Body of pancreas (tissue), 4 donors: ENCODE measurements around the gene GFY. TPM values are rescaled to one million over a fixed set of nuclear protein-coding genes. Genes with fewer than 3 reads are reported as not detected.

ENCODE experiments used
- ATAC-seq: fragments of 150-250 bp; one replicate; pipeline ENCODE4 v1.9.1; 2016
- DNase-seq, 4 donors: peaks; one replicate each; pipeline ENCODE4 v3.0.0-alpha.2; 2019
- H3K27ac ChIP-seq, 4 donors: fragments of 200-600 bp; sonication (generic); 1 replicate in 3 of 4; 2 replicates in 1 of 4; pipeline versions ENCODE4 v1.5.1 to v1.6.1; 2016 to 2019; ENCODE audit warnings: mild to moderate bottlenecking in 1 of 4, mixed read lengths in 1 of 4, moderate library complexity in 1 of 4
- H3K27me3 ChIP-seq, 2 donors: fragments of 200-600 bp; sonication (generic); one replicate each; pipeline ENCODE4 v1.6.0; 2016; ENCODE audit warnings: mild to moderate bottlenecking in 1 of 2
- H3K36me3 ChIP-seq, 2 donors: fragments of 200-600 bp; sonication (generic); replicated peaks in 1 of 2; 2 replicates each; pipeline ENCODE4 v1.5.1; 2016; ENCODE audit warnings: low read depth in 2 of 2; ENCODE audit not compliant: insufficient read depth in 1 of 2
- H3K4me1 ChIP-seq: fragments of 200-600 bp; sonication (generic); one replicate; pipeline ENCODE4 v1.6.0; 2016
- H3K4me3 ChIP-seq, 2 donors: fragments of 200-600 bp; sonication (generic); 1 replicate in 1 of 2; 2 replicates in 1 of 2; pipeline ENCODE4 v1.5.1; 2016 to 2019
- H3K9me3 ChIP-seq, 3 donors: fragments of 200-600 bp; sonication (generic); 1 replicate in 2 of 3; 2 replicates in 1 of 3; pipeline ENCODE4 v1.5.1; 2016
- POLR2A ChIP-seq, 3 donors: fragments of 450-650 bp; IDR thresholded peaks; one replicate each; pipeline ENCODE4 v1.6.1; 2016; ENCODE audit warnings: antibody characterized with exemption in 3 of 3, mild to moderate bottlenecking in 2 of 3
- WGBS, 2 donors: methylation state at CpG; one replicate each; pipeline ENCODE4 v1.1.5; 2017; 5-methylcytosine and 5-hydroxymethylcytosine counted together
- intact Hi-C: fragments of 100-400 bp; cut with DNase I; formaldehyde crosslinking; loops from one replicate; pipeline ENCODE4 v1.15.1; 2023
- total RNA-seq, 2 donors: library from RNA; depleted of rRNA; stranded (reverse); fragments of >200 nt; gene quantifications; one replicate each; pipeline ENCODE4 v1.1.0, GENCODE V29; 2016
- TF ChIP-seq, protein P1 (sequence below), 7 experiments: fragments of 450-650 bp in 4 of 7; fragments of 200-600 bp in 3 of 7; sonication (generic) in 3 of 7; IDR thresholded peaks; one replicate each; pipeline ENCODE4 v1.5.1; 2016 to 2019; ENCODE audit warnings: antibody characterized with exemption in 7 of 7

The GFY gene
- total RNA-seq, 2 donors from 2014 or later, result not detected

DNA sequence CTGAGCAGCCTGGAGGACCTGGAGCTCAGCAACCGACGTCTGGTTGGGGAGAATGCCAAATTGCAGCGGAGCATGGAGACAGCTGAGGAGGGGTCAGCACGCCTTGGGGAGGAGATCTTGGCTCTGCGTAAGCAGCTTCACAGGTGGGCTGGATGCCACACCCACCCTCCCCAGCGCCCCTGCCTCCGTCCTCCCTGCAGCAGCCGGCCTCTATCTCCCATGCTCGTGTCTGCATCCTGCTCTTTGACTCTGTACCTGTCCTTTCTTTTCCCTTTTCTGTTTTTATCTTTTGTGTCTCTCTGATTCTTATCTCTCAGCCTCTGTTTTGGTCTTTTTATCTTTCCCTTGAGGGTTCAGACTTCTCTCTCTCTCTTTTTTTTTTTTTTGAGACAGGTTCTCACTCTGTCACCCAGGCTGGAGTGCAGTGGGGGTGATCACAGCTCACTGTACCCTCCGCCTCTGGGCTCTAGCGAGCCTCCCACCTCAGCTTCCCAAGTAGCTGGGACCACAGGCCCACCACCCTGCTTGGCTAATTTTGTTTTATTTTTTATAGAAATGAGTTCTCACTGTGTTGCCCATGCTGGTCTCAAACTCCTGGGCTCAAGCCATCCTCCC lies 27.1 kb upstream of the GFY start:
- no peak overlapping the region for H3K27ac ChIP-seq
- ATAC-seq, result no peak
- intact Hi-C loops, result no loop called here
- DNase-seq, result no peak
- no peaks in the 10 kb centered on the region for H3K36me3 ChIP-seq
- 78 to 84% methylated on average over 11 of the region's 11 CpGs for WGBS, 2 donors
- TF ChIP-seq, protein P1, sequence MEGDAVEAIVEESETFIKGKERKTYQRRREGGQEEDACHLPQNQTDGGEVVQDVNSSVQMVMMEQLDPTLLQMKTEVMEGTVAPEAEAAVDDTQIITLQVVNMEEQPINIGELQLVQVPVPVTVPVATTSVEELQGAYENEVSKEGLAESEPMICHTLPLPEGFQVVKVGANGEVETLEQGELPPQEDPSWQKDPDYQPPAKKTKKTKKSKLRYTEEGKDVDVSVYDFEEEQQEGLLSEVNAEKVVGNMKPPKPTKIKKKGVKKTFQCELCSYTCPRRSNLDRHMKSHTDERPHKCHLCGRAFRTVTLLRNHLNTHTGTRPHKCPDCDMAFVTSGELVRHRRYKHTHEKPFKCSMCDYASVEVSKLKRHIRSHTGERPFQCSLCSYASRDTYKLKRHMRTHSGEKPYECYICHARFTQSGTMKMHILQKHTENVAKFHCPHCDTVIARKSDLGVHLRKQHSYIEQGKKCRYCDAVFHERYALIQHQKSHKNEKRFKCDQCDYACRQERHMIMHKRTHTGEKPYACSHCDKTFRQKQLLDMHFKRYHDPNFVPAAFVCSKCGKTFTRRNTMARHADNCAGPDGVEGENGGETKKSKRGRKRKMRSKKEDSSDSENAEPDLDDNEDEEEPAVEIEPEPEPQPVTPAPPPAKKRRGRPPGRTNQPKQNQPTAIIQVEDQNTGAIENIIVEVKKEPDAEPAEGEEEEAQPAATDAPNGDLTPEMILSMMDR (IDR thresholded peaks at IDR 0.05), result no peak
- no peak for TF ChIP-seq POLR2A (IDR thresholded peaks at IDR 0.05)
- no peaks in the 10 kb centered on the region for H3K4me1 ChIP-seq
- no peaks in the 10 kb centered on the region for H3K9me3 ChIP-seq
- H3K27me3 ChIP-seq, result no peaks in the 10 kb centered on the region
- H3K4me3 ChIP-seq, result no peak overlapping the region

DNA sequence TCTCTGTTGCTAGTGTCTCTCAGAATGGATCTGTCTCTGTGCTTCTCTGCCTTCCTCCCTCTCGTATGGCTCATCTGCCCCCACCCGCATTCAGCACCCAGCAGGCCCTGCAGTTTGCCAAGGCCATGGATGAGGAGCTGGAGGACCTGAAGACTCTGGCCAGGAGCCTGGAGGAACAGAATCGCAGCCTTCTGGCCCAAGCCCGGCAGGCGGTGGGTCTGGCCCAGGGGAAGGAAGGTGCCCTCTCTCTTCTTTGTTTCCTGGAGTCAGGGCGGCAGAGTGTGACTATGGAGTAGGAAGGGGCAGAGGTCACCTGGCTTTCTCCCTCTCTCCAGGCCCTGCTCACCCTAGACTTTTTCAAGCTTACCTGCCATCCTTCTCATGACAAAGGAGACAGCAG lies 26.3 kb upstream of the GFY start:
- TF ChIP-seq, protein P1 (IDR thresholded peaks at IDR 0.05), result no peak
- no peak for TF ChIP-seq POLR2A (IDR thresholded peaks at IDR 0.05)
- intact Hi-C loops, result no loop called here
- Histone ChIP-seq H3K9me3 (no peaks in the 10 kb centered on the region), H3K36me3 (no peaks in the 10 kb centered on the region), H3K27me3 (no peaks in the 10 kb centered on the region), H3K4me1 (no peaks in the 10 kb centered on the region), H3K27ac (no peak overlapping the region), H3K4me3 (no peak overlapping the region)
- DNase-seq (no peak), ATAC-seq (no peak)
- WGBS, 2 donors, result 86 to 92% methylated on average over 5 to 6 of the region's 6 CpGs

DNA sequence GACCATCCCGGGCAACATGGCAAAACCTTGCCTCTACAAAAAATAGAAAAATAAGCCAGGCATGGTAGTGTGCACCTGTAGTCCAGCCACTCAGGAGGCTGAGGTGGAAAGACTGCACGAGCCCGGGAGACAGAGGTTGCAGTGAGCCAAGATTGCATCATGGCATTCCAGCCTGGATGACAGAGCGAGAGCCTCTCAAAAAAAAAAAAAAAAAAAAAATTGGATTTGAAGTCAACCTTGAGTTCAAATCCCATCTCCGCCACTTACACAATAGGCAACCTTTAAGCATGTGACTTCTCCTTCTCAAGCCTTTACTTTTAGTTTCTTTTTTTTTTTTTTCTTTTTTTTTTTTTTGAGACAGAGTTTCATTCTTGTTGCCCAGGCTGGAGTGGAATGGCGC lies 25.2 kb upstream of the GFY start:
- TF ChIP-seq, protein P1 (IDR thresholded peaks at IDR 0.05), result no peak
- TF ChIP-seq POLR2A (IDR thresholded peaks at IDR 0.05), result no peak
- intact Hi-C loops, result no loop called here
- Histone ChIP-seq H3K27ac (no peak overlapping the region), H3K9me3 (no peaks in the 10 kb centered on the region), H3K36me3 (no peaks in the 10 kb centered on the region), H3K4me1 (no peaks in the 10 kb centered on the region), H3K27me3 (no peaks in the 10 kb centered on the region), H3K4me3 (no peak overlapping the region)
- ATAC-seq (no peak), DNase-seq (no peak)
- 84 to 87% methylated on average over 6 of the region's 6 CpGs for WGBS, 2 donors

DNA sequence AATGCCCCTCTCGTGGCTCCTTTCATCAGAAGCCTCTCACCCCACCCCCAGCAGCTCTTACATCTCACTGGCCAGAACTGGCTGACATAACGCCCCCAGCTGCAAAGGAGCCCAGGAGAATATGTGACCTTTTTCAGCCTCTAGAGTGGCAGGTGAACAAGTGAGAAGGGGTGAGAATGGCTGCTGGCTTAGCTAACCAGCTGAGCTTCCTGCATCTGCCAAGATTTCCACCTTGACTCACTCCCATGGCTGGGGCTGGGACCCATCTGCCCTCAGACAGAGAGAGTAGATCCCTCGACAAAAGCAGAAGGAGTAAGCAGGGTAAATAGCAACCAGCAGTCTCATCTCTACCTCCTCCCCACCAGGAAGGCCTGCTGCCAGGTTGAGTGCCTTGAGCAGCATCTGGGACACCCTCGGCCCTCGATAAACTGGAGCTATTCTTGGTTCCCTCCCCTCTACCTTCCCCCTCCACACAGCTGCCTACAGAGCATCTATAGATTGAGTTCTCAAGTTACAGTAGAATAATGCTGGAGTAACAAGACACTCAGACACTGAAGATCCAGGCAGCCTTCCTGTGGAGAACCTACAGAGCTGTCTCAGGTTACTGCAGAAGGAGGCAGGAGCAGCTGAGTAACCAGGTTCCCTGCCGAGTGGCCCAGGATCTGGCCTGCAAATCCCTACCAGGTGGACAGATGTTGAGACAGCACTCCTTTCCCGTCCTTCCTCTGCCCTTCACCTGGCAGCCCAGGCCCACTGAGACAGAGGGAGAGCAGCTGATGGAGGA lies 21.6 kb upstream of the GFY start:
- Histone ChIP-seq H3K36me3 (no peaks in the 10 kb centered on the region), H3K9me3 (no peaks in the 10 kb centered on the region), H3K4me1 (no peaks in the 10 kb centered on the region), H3K27me3 (no peaks in the 10 kb centered on the region), H3K4me3 (no peak overlapping the region), H3K27ac (no peak overlapping the region)
- DNase-seq (no peak), ATAC-seq (no peak)
- TF ChIP-seq POLR2A (IDR thresholded peaks at IDR 0.05), result no peak
- TF ChIP-seq, protein P1 (IDR thresholded peaks at IDR 0.05), result no peak
- WGBS, 2 donors, result 21 to 42% methylated on average over 6 to 7 of the region's 7 CpGs
- intact Hi-C loops, result no loop called here
